Ascending aorta (tissue), 2 donors: ENCODE results near the gene PLCB3. TPM values are rescaled to one million over a fixed set of nuclear protein-coding genes. Genes with fewer than 3 reads are reported as not detected.
A peak's percentile ranks its signal among the peaks of the same experiment; 100 is the strongest.

ENCODE experiments used
- DNase-seq, 2 donors: peaks; one replicate each; pipeline ENCODE4 v3.0.0-alpha.2; 2019; ENCODE audit warnings: low spot score in 2 of 2
- H3K27ac ChIP-seq, 2 donors: fragments of 200-600 bp; sonication (generic); one replicate each; pipeline ENCODE4 v1.5.1; 2016 to 2017; ENCODE audit warnings: mild to moderate bottlenecking in 1 of 2
- H3K27me3 ChIP-seq: fragments of 200-600 bp; sonication (generic); one replicate; pipeline ENCODE4 v1.5.1; 2017
- H3K36me3 ChIP-seq, 2 donors: fragments of 200-600 bp; sonication (generic); one replicate each; pipeline ENCODE4 v1.5.1; 2016
- H3K4me1 ChIP-seq, 2 donors: fragments of 200-600 bp; sonication (generic); one replicate each; pipeline ENCODE4 v1.5.1; 2016 to 2017; ENCODE audit warnings: mild to moderate bottlenecking in 1 of 2
- H3K4me3 ChIP-seq, 2 donors: fragments of 200-600 bp; sonication (generic); one replicate each; pipeline ENCODE4 v1.5.1; 2016 to 2017; ENCODE audit warnings: mild to moderate bottlenecking in 1 of 2
- H3K9me3 ChIP-seq, 2 donors: fragments of 200-600 bp; sonication (generic); one replicate each; pipeline ENCODE4 v1.5.1; 2016
- CTCF ChIP-seq, 3 experiments: fragments of 200-600 bp in 2 of 3; fragments of 450-650 bp in 1 of 3; sonication (generic) in 2 of 3; IDR thresholded peaks; one replicate each; pipeline ENCODE4 v1.5.1; 2016 to 2019; ENCODE audit warnings: antibody characterized with exemption in 3 of 3, mild to moderate bottlenecking in 1 of 3, moderate library complexity in 1 of 3
- intact Hi-C: fragments of 100-400 bp; cut with DNase I; formaldehyde crosslinking; loops from one replicate; pipeline ENCODE4 v1.15.1; 2023
- total RNA-seq: library from RNA; depleted of rRNA; stranded (reverse); fragments of >200 nt; gene quantifications from one replicate; pipeline ENCODE4 v1.1.0, GENCODE V29; 2016

The PLCB3 gene
- total RNA-seq, 1 donor from 2014 or later, result 54.0 TPM

- Histone ChIP-seq H3K4me1 (peaks cover 11 to 19% of the 10 kb centered on the region in 2 donors), H3K4me3 (peak within 1 kb of the TSS; percentile 32 to 64), H3K9me3 (no peaks in the 10 kb centered on the region), H3K36me3 (no peaks in the 10 kb centered on the region), H3K27ac (no peak within 1 kb of the TSS), H3K27me3 (peaks cover 9% of the 10 kb centered on the region)
- no peak for TF ChIP-seq CTCF (IDR thresholded peaks at IDR 0.05)
- intact Hi-C loops, result loop anchor here (5.0 kb wide), 1 partner anchor 73 kb away; the partner anchor contains the start of genes NUDT22 and TRPT1
- peak in 1 of 2 donors; percentile 70 for DNase-seq
Observed at GRCh38 chr11:64299847-64300648, 48.7 kb downstream of the PLCB3 start, which contains the start of gene CATSPERZ. TSS of gene CATSPERZ (plus strand) at chr11:64300358. CDS start at chr11:64300411, 53 bp downstream.

- H3K27ac ChIP-seq, result no peak overlapping the region
- intact Hi-C loops, result loop anchor here (1.0 to 5.0 kb wide), 5 partner anchors 52 to 99 kb away; partner anchors contain the start of genes FKBP2, NUDT22, PLCB3 and RPS6KA4
- H3K4me3 ChIP-seq, result no peak overlapping the region
Observed at GRCh38 chr11:64303109-64304031, 52.0 kb downstream of the PLCB3 start.

GRCh38 chr11:64304032-64304315 is 52.6 kb downstream of the PLCB3 start:
- H3K27ac ChIP-seq, result peak overlapping the region in 1 of 2 donors; percentile 86
- no peaks in the 10 kb centered on the region for H3K27me3 ChIP-seq
- no peak for TF ChIP-seq CTCF (IDR thresholded peaks at IDR 0.05)
- DNase-seq, result no peak
- H3K4me3 ChIP-seq, result peak overlapping the region in 1 of 2 donors; percentile 73
- intact Hi-C loops, result loop anchor here (1.0 to 5.0 kb wide), 5 partner anchors 53 to 100 kb away; partner anchors contain the start of genes FKBP2, NUDT22, PLCB3 and RPS6KA4
- no peaks in the 10 kb centered on the region for H3K36me3 ChIP-seq
- H3K4me1 ChIP-seq, result peaks cover 14 to 23% of the 10 kb centered on the region in 2 donors
- no peaks in the 10 kb centered on the region for H3K9me3 ChIP-seq

More at GRCh38 chr11:64303109-64304031, 52.0 kb downstream of the PLCB3 start:
- Histone ChIP-seq H3K9me3 (no peaks in the 10 kb centered on the region), H3K36me3 (no peaks in the 10 kb centered on the region), H3K4me1 (peaks cover 14 to 23% of the 10 kb centered on the region in 2 donors), H3K27me3 (no peaks in the 10 kb centered on the region)
- DNase-seq, result no peak
- TF ChIP-seq CTCF (IDR thresholded peaks at IDR 0.05), result no peak

GRCh38 chr11:64304316-64305072 is 53.2 kb downstream of the PLCB3 start:
- H3K9me3 ChIP-seq, result no peaks in the 10 kb centered on the region
- peak; percentile 73 to 96 for DNase-seq
- intact Hi-C loops, result loop anchor here (1.0 to 5.0 kb wide), 8 partner anchors 13 to 100 kb away; partner anchors contain the start of genes FKBP2, GPR137, NUDT22 and PLCB3
- peak overlapping the region; percentile 59 to 73 for H3K4me3 ChIP-seq
- no peaks in the 10 kb centered on the region for H3K27me3 ChIP-seq
- H3K36me3 ChIP-seq, result no peaks in the 10 kb centered on the region
- H3K4me1 ChIP-seq, result peaks cover 14 to 22% of the 10 kb centered on the region in 2 donors
- peak; percentile 63 to 89 (median 80) for TF ChIP-seq CTCF (IDR thresholded peaks at IDR 0.05)
- H3K27ac ChIP-seq, result peak overlapping the region; percentile 68 to 86
